Activated CD8-positive, alpha-beta memory T cell treated with anti-CD3 and anti-CD28 coated beads for 36 hours (primary cell): ENCODE results near the gene AAMP. TPM values are rescaled to one million over a fixed set of nuclear protein-coding genes. Genes with fewer than 3 reads are reported as not detected.

ENCODE experiments used
- CTCF ChIA-PET: fragments of 350-600 bp; sonication (Branson Sonifier 250); formaldehyde crosslinking; loops from one replicate; lab custom pipeline; 2021; ENCODE audit warnings: antibody characterized with exemption; lab: Charles Lee
- POLR2A ChIA-PET: fragments of 350-600 bp; sonication (Branson Sonifier 250); formaldehyde crosslinking; loops from one replicate; lab custom pipeline; 2021; ENCODE audit warnings: antibody characterized with exemption; lab: Charles Lee
- total RNA-seq, 2 experiments: library from RNA; stranded (reverse); gene quantifications; one replicate each; pipeline ENCODE4 v1.2.3, GENCODE V29; 2021

Gene AAMP
- total RNA-seq, 2 experiments from 2014 or later, result 96.2 to 98.7 TPM

- CTCF ChIA-PET, result interaction anchor here (1.1 to 2.5 kb wide), 4 partner anchors 9 to 51 kb away, joined by 3 to 11 read pairs (median 3); no protein-coding TSS in a partner anchor
- POLR2A ChIA-PET, result interaction anchor here (1.3 to 5.6 kb wide), 2 partner anchors 9 to 63 kb away, joined by 3 to 30 read pairs; no protein-coding TSS in a partner anchor
These were observed 48.9 kb downstream of the AAMP start for GRCh38 chr2:218221000-218221399.

GRCh38 chr2:218219934-218220333 is 50.0 kb downstream of the AAMP start:
- ChIA-PET CTCF (interaction anchor here (1.2 to 2.5 kb wide), 3 partner anchors 10 to 50 kb away, joined by 3 to 11 read pairs (median 5); no protein-coding TSS in a partner anchor), POLR2A (interaction anchor here (0.7 to 5.6 kb wide), 4 partner anchors 10 to 64 kb away, joined by 3 to 30 read pairs (median 4); no protein-coding TSS in a partner anchor)

DNA sequence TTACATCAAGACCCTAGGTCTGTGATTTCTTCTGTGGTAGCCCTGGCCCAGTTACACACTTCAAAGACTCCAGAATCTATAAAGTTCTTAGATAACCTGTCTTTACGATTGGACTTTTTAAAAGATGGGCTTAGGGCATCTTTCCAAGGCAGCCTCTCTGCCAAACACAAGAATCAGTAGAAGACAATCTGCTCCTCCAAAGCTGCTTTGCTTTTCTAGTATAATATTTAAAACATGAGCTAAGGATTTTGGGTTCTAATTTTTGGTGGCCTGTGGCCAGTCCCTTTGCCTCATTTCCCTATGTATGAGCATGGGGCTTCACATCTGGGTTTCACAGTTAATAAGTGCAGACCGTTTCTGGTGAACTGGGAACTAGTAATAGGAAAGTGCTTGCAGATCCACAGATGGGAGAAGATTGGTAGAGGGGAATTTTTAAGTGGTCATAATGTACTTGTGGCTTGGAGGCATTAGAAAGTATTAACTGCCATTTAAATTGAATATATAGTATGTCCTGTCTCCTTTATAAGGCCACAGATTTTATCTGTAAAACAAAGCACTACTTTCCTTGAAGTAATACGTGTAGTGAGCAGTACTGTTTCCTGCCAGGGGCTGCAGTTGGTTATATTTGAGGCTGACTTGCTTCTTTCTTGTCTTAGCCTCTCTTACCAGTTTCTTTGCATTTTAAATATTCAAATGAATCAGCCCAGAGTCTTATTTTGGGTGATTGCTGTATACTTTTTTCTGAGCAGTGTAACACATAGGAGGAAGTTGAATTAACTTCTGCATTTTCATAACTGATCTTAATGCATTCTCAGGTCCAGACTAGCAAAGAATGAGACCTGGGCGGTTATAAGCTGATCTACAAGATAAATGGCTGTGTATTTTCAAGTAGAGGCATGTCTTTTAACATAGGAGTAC is 51.4 kb downstream of the AAMP start:
- CTCF ChIA-PET, result interaction anchor here (0.6 to 1.9 kb wide), 3 partner anchors 27 to 75 kb away, joined by 3 to 5 read pairs (median 4); no protein-coding TSS in a partner anchor
- POLR2A ChIA-PET, result interaction anchor here (5.6 kb wide), 1 partner anchor 11 kb away, joined by 30 read pairs; no protein-coding TSS in a partner anchor

DNA sequence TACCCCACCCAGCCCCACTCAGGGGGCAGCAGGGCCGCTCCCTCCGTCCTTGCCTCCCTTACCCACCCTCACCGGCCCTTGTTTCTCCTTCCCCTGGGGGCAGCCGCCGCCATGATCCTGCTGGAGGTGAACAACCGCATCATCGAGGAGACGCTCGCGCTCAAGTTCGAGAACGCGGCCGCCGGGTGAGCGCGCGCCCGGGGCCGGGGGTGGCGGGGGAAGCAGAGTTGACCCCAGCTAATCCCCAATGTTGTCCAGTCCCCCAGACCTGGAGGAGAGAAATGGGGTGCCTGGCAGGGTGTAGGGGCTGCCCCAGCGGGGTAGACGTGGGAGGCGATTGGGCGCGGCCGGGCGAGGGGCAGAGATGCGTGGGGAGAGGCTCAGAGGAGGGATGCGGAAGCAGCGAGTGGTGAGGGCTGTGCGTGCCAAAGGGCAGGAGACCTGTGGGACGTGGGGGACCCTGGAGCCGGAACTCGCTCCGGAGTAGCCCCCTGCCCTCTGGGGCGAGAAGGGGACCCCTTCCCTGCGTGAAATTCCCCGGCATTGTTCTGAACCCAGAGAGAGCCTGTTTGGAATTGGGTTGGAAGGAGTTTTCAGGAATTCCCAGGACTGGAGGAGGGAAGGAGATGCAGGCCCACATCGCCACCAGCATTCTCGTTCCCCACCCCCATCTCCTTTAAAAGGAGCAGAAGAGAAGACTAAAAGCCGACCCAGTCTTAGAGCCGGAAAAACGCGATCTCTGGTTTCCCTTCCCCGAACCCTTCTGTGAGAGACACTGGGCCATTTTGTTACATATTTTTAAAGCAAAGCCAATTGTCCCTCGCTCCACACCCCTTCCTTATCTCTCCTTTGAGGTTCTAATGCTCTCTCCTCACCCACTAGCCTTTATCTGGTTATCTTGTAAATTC is 52.3 kb downstream of the AAMP start:
- POLR2A ChIA-PET, result interaction anchor here (5.6 kb wide), 1 partner anchor 12 kb away, joined by 30 read pairs; no protein-coding TSS in a partner anchor

GRCh38 chr2:218216674-218217359 is 53.1 kb downstream of the AAMP start, which contains the start of gene ARPC2:
Gene ARPC2, plus strand, starts transcription at chr2:218217189. Its CDS starts 282 bp downstream, at chr2:218217471.
- CTCF ChIA-PET, result interaction anchor here (1.4 to 1.6 kb wide), 2 partner anchors 20 to 179 kb away, joined by 3 read pairs; no protein-coding TSS in a partner anchor

More for the DNA sequence above, 52.3 kb downstream of the AAMP start:
- CTCF ChIA-PET, result interaction anchor here (1.4 kb wide), 1 partner anchor 20 kb away, joined by 3 read pairs; no protein-coding TSS in a partner anchor

GRCh38 chr2:218216336-218216673 is 53.6 kb downstream of the AAMP start:
- ChIA-PET POLR2A (interaction anchor here (0.8 to 0.9 kb wide), 2 partner anchors 13 to 15 kb away, joined by 4 to 12 read pairs; no protein-coding TSS in a partner anchor), CTCF (interaction anchor here (1.4 to 1.6 kb wide), 2 partner anchors 21 to 180 kb away, joined by 3 read pairs; no protein-coding TSS in a partner anchor)

More at GRCh38 chr2:218216674-218217359, 53.1 kb downstream of the AAMP start, which contains the start of gene ARPC2:
- POLR2A ChIA-PET, result interaction anchor here (0.8 to 0.9 kb wide), 2 partner anchors 12 to 14 kb away, joined by 4 to 12 read pairs; no protein-coding TSS in a partner anchor

Other genes with a start within 250 kb of the AAMP start
- gene RUFY4, start 200.9 kb downstream of the AAMP start, total RNA-seq, result not detected
- not detected for gene CXCR2, start 144.1 kb downstream of the AAMP start, total RNA-seq
- gene CXCR1, start 103.2 kb downstream of the AAMP start, total RNA-seq, result not detected
- 100 to 1,000 TPM; 560 to 584 TPM for gene ARPC2, start 52.9 kb downstream of the AAMP start, total RNA-seq
- gene GPBAR1, start 9.1 kb downstream of the AAMP start, total RNA-seq, result under 1 TPM; 0.29 to 0.38 TPM
- 10 to 100 TPM; 22.7 to 24.1 TPM for gene PNKD, start 382 bp upstream of the AAMP start, total RNA-seq
- gene TMBIM1, start 22.4 kb upstream of the AAMP start, total RNA-seq, result 10 to 100 TPM; 82.9 to 86.4 TPM
- gene CATIP, start 86.7 kb upstream of the AAMP start, total RNA-seq, result not detected
- gene SLC11A1, start 112.1 kb upstream of the AAMP start, total RNA-seq, result under 1 TPM; 0.13 to 0.15 TPM
- 100 to 1,000 TPM; 100 to 104 TPM for gene CTDSP1, start 129.7 kb upstream of the AAMP start, total RNA-seq
- gene VIL1, start 149.0 kb upstream of the AAMP start, total RNA-seq, result not detected